Loucy (cell line): ENCODE data around the gene SETBP1.

ENCODE experiments used
- H2AFZ ChIP-seq: fragments of 200-600 bp; sonication (generic); 2 replicates; pipeline ENCODE4 v1.6.0; 2016; ENCODE audit warnings: antibody characterized with exemption, mild to moderate bottlenecking, low read length, moderate library complexity
- H3F3A ChIP-seq: fragments of 200-600 bp; 2 replicates; pipeline ENCODE4 v1.6.0; 2016; ENCODE audit warnings: antibody characterized with exemption, low read depth, mild to moderate bottlenecking
- H3K27me3 ChIP-seq: fragments of 200-600 bp; sonication (generic); 2 replicates; pipeline ENCODE4 v1.6.1; 2014; ENCODE audit warnings: low read length, mild to moderate bottlenecking; ENCODE audit not compliant: insufficient read depth, poor library complexity, severe bottlenecking
- H3K36me3 ChIP-seq: fragments of 200-600 bp; sonication (generic); 2 replicates; pipeline ENCODE4 v1.6.1; 2016; ENCODE audit warnings: low read length; ENCODE audit not compliant: insufficient read depth
- H3K4me1 ChIP-seq: fragments of 200-600 bp; sonication (generic); 2 replicates; pipeline ENCODE4 v1.5.1; 2014; ENCODE audit warnings: low read length, mild to moderate bottlenecking; ENCODE audit not compliant: insufficient read depth, poor library complexity, severe bottlenecking
- H3K4me2 ChIP-seq: fragments of 200-600 bp; sonication (generic); 2 replicates; pipeline ENCODE4 v1.6.0; 2014; ENCODE audit warnings: antibody characterized with exemption, low read length, low read depth, mild to moderate bottlenecking; ENCODE audit not compliant: poor library complexity, severe bottlenecking
- H3K4me3 ChIP-seq: fragments of 200-600 bp; sonication (generic); 2 replicates; pipeline ENCODE4 v1.5.1; 2014; ENCODE audit warnings: low read length, mild to moderate bottlenecking, mixed read lengths; ENCODE audit not compliant: poor library complexity, severe bottlenecking
- H3K79me2 ChIP-seq: fragments of 200-600 bp; sonication (generic); 2 replicates; pipeline ENCODE4 v1.6.1; 2014; ENCODE audit warnings: low read length; ENCODE audit not compliant: insufficient read depth
- H3K9ac ChIP-seq: fragments of 200-600 bp; sonication (generic); 2 replicates; pipeline ENCODE4 v1.6.0; 2014; ENCODE audit warnings: mild to moderate bottlenecking, low read depth, low read length, moderate library complexity; ENCODE audit not compliant: poor library complexity, severe bottlenecking
- H3K9me2 ChIP-seq: fragments of 200-600 bp; sonication (generic); replicated peaks from 2 replicates; pipeline ENCODE4 v1.6.1; 2016; ENCODE audit warnings: low read depth, low read length, mixed read lengths
- H3K9me3 ChIP-seq: fragments of 200-600 bp; sonication (generic); 2 replicates; pipeline ENCODE4 v1.6.1; 2014; ENCODE audit warnings: mild to moderate bottlenecking, antibody characterized with exemption, low read length, low read depth; ENCODE audit not compliant: insufficient read depth
- H4K20me1 ChIP-seq: fragments of 200-600 bp; sonication (generic); 2 replicates; pipeline ENCODE4 v1.6.0; 2014; ENCODE audit warnings: antibody characterized with exemption, low read length, mild to moderate bottlenecking; ENCODE audit not compliant: insufficient read depth, poor library complexity, severe bottlenecking
- CTCF ChIP-seq: fragments of 200-600 bp; sonication (generic); conservative IDR thresholded peaks from 2 replicates; pipeline ENCODE4 v1.5.1; 2014; ENCODE audit warnings: mild to moderate bottlenecking, antibody characterized with exemption, low read length
- EZH2phosphoT487 ChIP-seq: fragments of 200-600 bp; IDR thresholded peaks from 2 replicates; pipeline ENCODE4 v1.6.1; 2018; ENCODE audit warnings: antibody characterized with exemption, mild to moderate bottlenecking, moderate library complexity, borderline replicate concordance

Gene SETBP1

GRCh38 chr18:44857744-44858491 is 177.2 kb downstream of the SETBP1 start:
- Histone ChIP-seq H2AFZ (no peak overlapping the region), H3K79me2 (peaks cover 22% of the 10 kb centered on the region; the same call in 1 of the 2 replicates), H3K27me3 (no peaks in the 10 kb centered on the region), H3K9me2 (no peaks in the 10 kb centered on the region), H3K4me1 (peaks cover 17% of the 10 kb centered on the region), H3K9ac (no peak overlapping the region), H4K20me1 (no peaks in the 10 kb centered on the region), H3K4me3 (no peak overlapping the region), H3F3A (no peaks in the 10 kb centered on the region), H3K4me2 (no peak overlapping the region), H3K9me3 (no peaks in the 10 kb centered on the region), H3K36me3 (no peaks in the 10 kb centered on the region)
- TF ChIP-seq EZH2phosphoT487, result no peak
- no peak for TF ChIP-seq CTCF

DNA sequence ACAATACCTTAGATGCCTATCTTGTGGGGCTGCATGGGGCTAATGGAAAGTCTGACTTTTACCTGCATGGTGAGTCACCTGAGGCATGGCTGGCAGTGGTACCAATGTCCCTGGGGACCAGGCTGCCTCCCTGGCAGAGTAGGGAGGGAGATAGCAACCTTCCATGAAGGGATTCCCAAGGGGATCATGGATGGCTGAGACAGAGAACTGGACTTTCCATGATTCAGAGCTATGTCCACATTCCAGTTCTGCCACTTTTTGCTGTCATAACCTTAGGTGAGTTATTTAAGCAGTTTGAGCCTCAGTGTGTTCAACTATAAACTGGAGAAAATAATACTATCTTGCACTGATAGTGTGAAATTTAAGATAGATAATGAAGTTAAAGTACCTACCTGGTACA is 178.6 kb downstream of the SETBP1 start:
- H3K27me3 ChIP-seq, result no peaks in the 10 kb centered on the region
- H3K36me3 ChIP-seq, result no peaks in the 10 kb centered on the region
- H3F3A ChIP-seq, result no peaks in the 10 kb centered on the region
- no peak overlapping the region for H3K9ac ChIP-seq
- H3K79me2 ChIP-seq, result peaks cover 36% of the 10 kb centered on the region; the same call in 1 of the 2 replicates
- no peak overlapping the region for H3K4me2 ChIP-seq
- H2AFZ ChIP-seq, result no peak overlapping the region
- no peaks in the 10 kb centered on the region for H3K9me3 ChIP-seq
- no peak overlapping the region for H3K4me3 ChIP-seq
- peaks cover 11% of the 10 kb centered on the region for H3K4me1 ChIP-seq
- H3K9me2 ChIP-seq, result no peaks in the 10 kb centered on the region
- no peaks in the 10 kb centered on the region for H4K20me1 ChIP-seq
- TF ChIP-seq CTCF (no peak), EZH2phosphoT487 (no peak)

DNA sequence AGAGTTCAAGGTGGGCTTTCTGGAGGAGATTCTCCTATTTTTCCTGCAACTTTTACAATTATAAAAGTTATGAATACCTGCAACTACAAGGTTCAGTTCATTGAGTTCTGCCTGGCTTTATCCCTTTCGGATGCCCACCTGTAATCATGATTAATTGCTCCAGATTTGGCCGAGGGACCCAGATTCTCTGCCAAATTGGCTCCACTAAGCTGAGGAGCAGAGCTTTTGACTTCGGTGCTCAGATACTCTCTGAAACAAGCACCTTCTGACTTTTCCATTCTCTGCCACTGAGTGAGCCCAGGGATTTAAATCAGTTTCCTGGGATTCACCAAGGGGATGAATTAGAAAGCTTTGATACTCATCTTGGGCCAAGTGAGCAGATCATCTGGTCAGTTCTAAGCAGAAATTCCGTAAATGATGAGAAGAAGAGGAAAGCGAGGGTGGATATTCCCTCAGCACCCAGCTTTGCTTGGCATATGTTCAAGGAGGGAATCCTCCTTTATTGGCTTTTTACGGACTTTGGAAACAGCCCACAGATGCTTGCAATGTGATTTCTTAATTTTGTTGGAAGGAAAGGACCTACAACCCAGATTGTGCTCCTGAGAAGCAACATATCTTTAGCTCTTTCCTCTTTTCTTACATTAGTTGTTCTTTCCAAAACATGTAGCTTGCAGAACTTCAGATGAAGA is 179.2 kb downstream of the SETBP1 start:
- Histone ChIP-seq H3K79me2 (peaks cover 37% of the 10 kb centered on the region; the same call in 1 of the 2 replicates), H3K9ac (no peak overlapping the region), H3K27me3 (no peaks in the 10 kb centered on the region), H4K20me1 (no peaks in the 10 kb centered on the region), H3K4me3 (no peak overlapping the region), H3K4me1 (peaks cover 14% of the 10 kb centered on the region), H3K36me3 (no peaks in the 10 kb centered on the region), H3K9me2 (no peaks in the 10 kb centered on the region), H2AFZ (no peak overlapping the region), H3F3A (no peaks in the 10 kb centered on the region), H3K9me3 (no peaks in the 10 kb centered on the region), H3K4me2 (no peak overlapping the region)
- TF ChIP-seq EZH2phosphoT487, result no peak
- no peak for TF ChIP-seq CTCF
